B cell (primary cell): Measurements from ENCODE around the gene SPRY2. TPM values are rescaled to one million over a fixed set of nuclear protein-coding genes. Genes with fewer than 3 reads are reported as not detected.

ENCODE experiments used
- ATAC-seq: fragments of 200-7000 bp; cut with Tn5 transposase; one replicate; pipeline ENCODE4 v1.10.0; 2021; ENCODE audit warnings: low read depth, mild to moderate bottlenecking, moderate number of reproducible peaks, moderate library complexity
- CTCF ChIA-PET: fragments of 350-600 bp; sonication (Branson Sonifier 250); formaldehyde crosslinking; loops from one replicate; lab custom pipeline; 2021; ENCODE audit warnings: antibody characterized with exemption, inconsistent platforms; lab: Charles Lee
- POLR2A ChIA-PET: fragments of 350-600 bp; sonication (Branson Sonifier 250); formaldehyde crosslinking; loops from one replicate; lab custom pipeline; 2021; ENCODE audit warnings: antibody characterized with exemption; lab: Charles Lee
- DNase-seq: peaks from one replicate; pipeline ENCODE4 v3.0.0; 2013
- H2AFZ ChIP-seq: 2 replicates; pipeline ENCODE4 v1.6.1; 2012; ENCODE audit warnings: mild to moderate bottlenecking, low read depth, low read length; ENCODE audit not compliant: insufficient read depth, poor library complexity, severe bottlenecking
- H3K27ac ChIP-seq, 2 donors: 1 replicate in 1 of 2; 2 replicates in 1 of 2; pipeline ENCODE4 v1.5.1; 2012 to 2013; ENCODE audit warnings: low read length in 2 of 2, mild to moderate bottlenecking in 2 of 2, moderate library complexity in 1 of 2
- H3K27me3 ChIP-seq, 4 experiments: fragments of 200-600 bp in 1 of 4; sonication (generic) in 1 of 4; replicated peaks in 1 of 4; 1 replicate in 2 of 4; 2 replicates in 2 of 4; pipeline versions ENCODE4 v1.6.1 to v1.7.0; 2013 to 2016; ENCODE audit warnings: low read length in 3 of 4, mild to moderate bottlenecking in 2 of 4, mixed read lengths in 1 of 4, moderate library complexity in 1 of 4; ENCODE audit not compliant: insufficient read depth in 4 of 4, control insufficient read depth in 3 of 4; ENCODE audit errors: control extremely low read depth in 1 of 4
- H3K36me3 ChIP-seq, 2 experiments: replicated peaks in 1 of 2; 1 replicate in 1 of 2; 2 replicates in 1 of 2; pipeline versions ENCODE4 v1.6.1 to v1.7.1; 2013; ENCODE audit warnings: low read length in 1 of 2; ENCODE audit not compliant: insufficient read depth in 2 of 2, control insufficient read depth in 1 of 2; ENCODE audit errors: control extremely low read depth in 1 of 2, extremely low read depth in 1 of 2
- H3K4me1 ChIP-seq, 2 donors: fragments of 200-600 bp in 1 of 2; sonication (generic) in 1 of 2; 1 replicate in 1 of 2; 2 replicates in 1 of 2; pipeline versions ENCODE4 v1.5.1 to v1.6.1; 2013 to 2017; ENCODE audit warnings: low read length in 2 of 2; ENCODE audit not compliant: control insufficient read depth in 2 of 2, insufficient read depth in 2 of 2
- H3K4me2 ChIP-seq: replicated peaks from 2 replicates; pipeline ENCODE3; 2012; ENCODE audit warnings: mild to moderate bottlenecking, low read depth, low read length; ENCODE audit not compliant: poor library complexity, severe bottlenecking
- H3K4me3 ChIP-seq, 5 experiments: fragments of 200-600 bp in 1 of 5; sonication (generic) in 1 of 5; 1 replicate in 3 of 5; 2 replicates in 2 of 5; pipeline versions ENCODE4 v1.5.1 to v1.7.0; 2011 to 2016; ENCODE audit warnings: low read length in 4 of 5, mild to moderate bottlenecking in 4 of 5, low read depth in 2 of 5, control low read depth in 1 of 5, moderate library complexity in 1 of 5; ENCODE audit not compliant: insufficient read depth in 1 of 5; ENCODE audit errors: control extremely low read depth in 1 of 5, extremely low read depth in 1 of 5
- H3K79me2 ChIP-seq: fragments of 200-600 bp; sonication (generic); one replicate; pipeline ENCODE4 v1.6.0; 2016; ENCODE audit warnings: low read length; ENCODE audit not compliant: control insufficient read depth, insufficient read depth
- H3K9ac ChIP-seq: fragments of 200-600 bp; sonication (generic); 2 replicates; pipeline ENCODE4 v1.6.1; 2017; ENCODE audit warnings: mild to moderate bottlenecking, low read length, moderate library complexity
- H3K9me3 ChIP-seq, 3 donors: one replicate each; pipeline versions ENCODE4 v1.6.1 to v1.7.1; 2013; ENCODE audit warnings: low read length in 2 of 3; ENCODE audit not compliant: control insufficient read depth in 2 of 3, insufficient read depth in 1 of 3; ENCODE audit errors: control extremely low read depth in 1 of 3
- H4K20me1 ChIP-seq: 2 replicates; pipeline ENCODE4 v1.6.0; 2012; ENCODE audit warnings: mild to moderate bottlenecking, low read length; ENCODE audit not compliant: insufficient read depth, control insufficient read depth, poor library complexity, severe bottlenecking
- H3K27ac Mint-ChIP-seq: one replicate; pipeline ENCODE4 v1.8.0; 2021; ENCODE audit warnings: mixed read lengths
- H3K27me3 Mint-ChIP-seq: one replicate; pipeline ENCODE4 v1.8.0; 2021; ENCODE audit warnings: mixed read lengths
- H3K4me1 Mint-ChIP-seq: one replicate; pipeline ENCODE4 v1.8.0; 2021; ENCODE audit warnings: mixed read lengths
- H3K4me3 Mint-ChIP-seq: one replicate; pipeline ENCODE4 v1.8.0; 2021; ENCODE audit warnings: mixed read lengths
- H3K9me3 Mint-ChIP-seq: one replicate; pipeline ENCODE4 v1.8.0; 2022; ENCODE audit warnings: mixed read lengths; ENCODE audit not compliant: insufficient read depth
- EZH2 ChIP-seq: IDR thresholded peaks from 2 replicates; pipeline ENCODE4 v1.6.1; 2012; ENCODE audit warnings: borderline replicate concordance, low read depth, mild to moderate bottlenecking, moderate library complexity, low read length; ENCODE audit not compliant: insufficient read depth, poor library complexity, severe bottlenecking
- WGBS: methylation state at CpG from one replicate; pipeline ENCODE4 v1.1.5; 2013; ENCODE audit warnings: missing lambda C conversion rate; ENCODE audit not compliant: insufficient coverage; 5-methylcytosine and 5-hydroxymethylcytosine counted together
- intact Hi-C: fragments of 100-400 bp; cut with micrococcal nuclease; formaldehyde crosslinking; loops from one replicate; pipeline ENCODE4 v1.10.0; 2022
- polyA plus RNA-seq: library from polyadenylated mRNA; depleted of rRNA; stranded (reverse); fragments of >200 nt; gene quantifications from 2 replicates; pipeline ENCODE4 v1.2.3, GENCODE V29; 2012
- total RNA-seq, 2 donors: library from RNA; stranded (reverse); fragments of 120-200 nt in 1 of 2; gene quantifications; 1 replicate in 1 of 2; 2 replicates in 1 of 2; pipeline versions ENCODE4 v1.2.3 to v1.2.4, GENCODE V29; 2013 to 2022
- TF ChIP-seq, protein P1 (sequence below): fragments of 200-600 bp; IDR thresholded peaks from one replicate; pipeline ENCODE4 v1.8.0; 2022; ENCODE audit warnings: antibody characterized with exemption, mild to moderate bottlenecking

The SPRY2 gene
- total and polyA plus RNA-seq, 2 donors (not counting 1 experiment from before 2014, with no cell fraction given), result 0.86 to 0.96 TPM

DNA sequence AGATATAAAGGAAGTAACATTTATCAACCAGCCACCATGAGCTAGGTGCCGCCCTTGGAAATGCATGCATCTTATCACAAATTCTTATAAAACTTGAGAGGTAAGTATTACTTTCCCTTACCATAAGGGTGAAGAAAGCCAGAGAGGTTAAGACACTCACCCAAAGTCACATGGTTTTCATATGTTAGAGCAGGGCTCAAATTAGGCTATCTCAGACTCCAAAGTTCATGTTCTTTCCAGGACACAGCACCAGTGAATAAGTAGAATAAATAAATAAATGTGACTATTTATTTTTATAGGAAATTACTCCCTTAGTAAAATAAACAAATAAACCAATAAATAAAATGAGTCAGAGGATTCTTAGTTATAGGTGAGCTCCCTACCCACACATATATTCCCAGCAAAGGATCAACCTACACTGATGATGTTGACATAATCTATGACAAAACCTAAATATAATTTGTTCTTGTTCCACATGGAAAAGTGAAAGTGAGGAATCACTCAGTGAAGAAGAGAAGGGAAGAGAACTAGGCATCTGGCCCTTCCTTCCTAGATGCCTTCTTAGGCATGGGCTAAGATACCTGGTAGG lies 27.2 kb downstream of the SPRY2 start:
- no peaks in the 10 kb centered on the region for H3K36me3 ChIP-seq
- H3K27ac ChIP-seq, result no peak overlapping the region
- no peaks in the 10 kb centered on the region for H4K20me1 ChIP-seq
- no peak overlapping the region for H3K4me3 Mint-ChIP-seq
- H3K27me3 ChIP-seq, result no peaks in the 10 kb centered on the region
- H3K4me3 ChIP-seq, result no peak overlapping the region
- TF ChIP-seq, protein P1, sequence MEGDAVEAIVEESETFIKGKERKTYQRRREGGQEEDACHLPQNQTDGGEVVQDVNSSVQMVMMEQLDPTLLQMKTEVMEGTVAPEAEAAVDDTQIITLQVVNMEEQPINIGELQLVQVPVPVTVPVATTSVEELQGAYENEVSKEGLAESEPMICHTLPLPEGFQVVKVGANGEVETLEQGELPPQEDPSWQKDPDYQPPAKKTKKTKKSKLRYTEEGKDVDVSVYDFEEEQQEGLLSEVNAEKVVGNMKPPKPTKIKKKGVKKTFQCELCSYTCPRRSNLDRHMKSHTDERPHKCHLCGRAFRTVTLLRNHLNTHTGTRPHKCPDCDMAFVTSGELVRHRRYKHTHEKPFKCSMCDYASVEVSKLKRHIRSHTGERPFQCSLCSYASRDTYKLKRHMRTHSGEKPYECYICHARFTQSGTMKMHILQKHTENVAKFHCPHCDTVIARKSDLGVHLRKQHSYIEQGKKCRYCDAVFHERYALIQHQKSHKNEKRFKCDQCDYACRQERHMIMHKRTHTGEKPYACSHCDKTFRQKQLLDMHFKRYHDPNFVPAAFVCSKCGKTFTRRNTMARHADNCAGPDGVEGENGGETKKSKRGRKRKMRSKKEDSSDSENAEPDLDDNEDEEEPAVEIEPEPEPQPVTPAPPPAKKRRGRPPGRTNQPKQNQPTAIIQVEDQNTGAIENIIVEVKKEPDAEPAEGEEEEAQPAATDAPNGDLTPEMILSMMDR, result no peak
- no peak for TF ChIP-seq EZH2
- no peak for ATAC-seq
- H3K4me1 ChIP-seq, result no peaks in the 10 kb centered on the region
- WGBS, result no CpG with 5 or more reads among the region's 1 CpG
- H3K79me2 ChIP-seq, result no peaks in the 10 kb centered on the region
- no peak overlapping the region for H3K4me2 ChIP-seq
- H3K27ac Mint-ChIP-seq, result no peak overlapping the region
- no peak for DNase-seq
- peaks cover 0 to 1% (median 0%) of the 10 kb centered on the region in 3 donors for H3K9me3 ChIP-seq
- H3K9ac ChIP-seq, result no peak overlapping the region
- no peaks in the 10 kb centered on the region for H3K9me3 Mint-ChIP-seq
- H3K4me1 Mint-ChIP-seq, result no peaks in the 10 kb centered on the region
- ChIA-PET POLR2A (no interaction called here), CTCF (no interaction called here)
- no peaks in the 10 kb centered on the region for H3K27me3 Mint-ChIP-seq
- no peak overlapping the region for H2AFZ ChIP-seq
- intact Hi-C loops, result no loop called here

DNA sequence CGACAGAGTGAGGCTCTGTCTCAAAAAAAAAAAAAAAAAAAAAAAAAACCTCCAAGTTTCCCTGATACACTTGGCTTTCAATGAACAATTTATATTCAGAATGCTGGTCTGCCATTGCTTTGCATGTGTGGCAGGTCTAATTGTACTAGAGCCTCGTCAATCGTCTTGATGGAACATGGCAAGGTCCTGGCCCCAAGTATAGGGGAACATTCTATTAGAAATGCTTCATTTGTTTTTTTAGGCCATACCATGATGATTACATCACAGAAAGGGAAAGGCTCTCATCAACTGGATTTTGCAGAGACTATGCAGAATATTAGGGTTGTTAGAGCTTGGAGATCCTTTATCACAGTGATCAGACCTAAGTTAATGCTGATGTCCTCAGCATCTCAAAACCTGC lies 28.0 kb downstream of the SPRY2 start:
- TF ChIP-seq EZH2, result no peak
- TF ChIP-seq, protein P1, result no peak
- POLR2A ChIA-PET, result no interaction called here

More for the DNA sequence above, 28.0 kb downstream of the SPRY2 start:
- Histone ChIP-seq H4K20me1 (no peaks in the 10 kb centered on the region), H3K27me3 (no peaks in the 10 kb centered on the region), H2AFZ (no peak overlapping the region), H3K27ac (no peak overlapping the region), H3K4me2 (no peak overlapping the region), H3K79me2 (no peaks in the 10 kb centered on the region), H3K36me3 (no peaks in the 10 kb centered on the region), H3K9me3 (no peaks in the 10 kb centered on the region), H3K4me1 (no peaks in the 10 kb centered on the region), H3K9ac (no peak overlapping the region), H3K4me3 (no peak overlapping the region)
- DNase-seq, result no peak
- intact Hi-C loops, result no loop called here
- Mint-ChIP-seq H3K4me3 (no peak overlapping the region), H3K27ac (no peak overlapping the region), H3K27me3 (no peaks in the 10 kb centered on the region), H3K4me1 (no peaks in the 10 kb centered on the region), H3K9me3 (no peaks in the 10 kb centered on the region)
- CTCF ChIA-PET, result no interaction called here
- no peak for ATAC-seq
- no CpG with 5 or more reads among the region's 3 CpGs for WGBS
